AG20443 (cell line): ENCODE data around the gene CAB39.
A peak's percentile ranks its signal among the peaks of the same experiment; 100 is the strongest.

Source experiments
- DNase-seq: peaks from one replicate; pipeline ENCODE4 v3.0.0; 2012; ENCODE audit warnings: low spot score, mixed read lengths

CAB39 gene

DNA sequence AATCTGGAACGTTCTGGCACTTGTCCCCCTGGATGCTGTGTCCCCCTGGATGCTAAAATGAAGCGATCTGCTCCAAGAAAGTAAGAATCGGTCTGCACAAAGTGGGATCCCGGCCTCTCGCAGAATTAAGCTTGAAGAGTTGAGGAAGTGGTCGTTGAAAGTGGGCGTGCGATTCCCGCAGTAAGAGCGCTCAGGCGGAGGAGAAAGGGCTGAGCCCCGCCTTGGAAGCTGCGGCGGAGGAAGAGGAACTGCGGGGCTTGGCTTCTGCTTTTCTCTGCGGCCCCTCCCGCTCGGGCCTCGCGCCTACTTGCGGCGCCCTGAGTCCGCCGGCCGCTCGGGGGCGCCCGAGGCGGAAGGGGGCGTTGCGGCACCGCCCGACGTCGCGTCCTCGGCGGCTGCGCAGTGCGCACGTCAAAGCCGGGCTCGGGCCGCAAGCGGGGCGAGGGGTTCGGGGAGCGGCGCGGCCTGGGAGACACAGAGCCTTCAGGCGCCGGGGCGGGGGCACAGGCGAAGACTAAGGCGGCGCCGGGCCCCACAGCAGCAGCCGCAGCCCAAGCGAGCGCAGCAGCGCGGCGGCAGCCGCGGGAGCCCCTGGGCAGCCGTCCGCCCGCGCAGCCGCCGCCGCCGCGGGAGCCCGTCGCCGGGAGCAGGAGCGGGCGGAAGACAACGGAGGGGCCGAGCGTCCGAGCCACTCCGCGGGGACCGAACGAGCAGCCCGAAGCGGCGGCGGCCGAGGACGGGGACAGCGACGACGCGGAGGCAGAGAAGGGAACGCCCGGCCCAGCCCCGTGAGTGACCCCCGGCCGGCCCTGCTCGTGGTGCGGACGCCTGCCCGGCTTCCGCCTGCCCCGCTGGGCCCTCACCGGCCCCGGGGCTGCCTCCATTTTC lies at the start of gene CAB39:
TSS of gene CAB39 (plus strand) at position 400 of the 888 bp plus-strand sequence. CDS start 47,160 bp downstream, outside the sequence.
- DNase-seq = peak; percentile 97

DNA sequence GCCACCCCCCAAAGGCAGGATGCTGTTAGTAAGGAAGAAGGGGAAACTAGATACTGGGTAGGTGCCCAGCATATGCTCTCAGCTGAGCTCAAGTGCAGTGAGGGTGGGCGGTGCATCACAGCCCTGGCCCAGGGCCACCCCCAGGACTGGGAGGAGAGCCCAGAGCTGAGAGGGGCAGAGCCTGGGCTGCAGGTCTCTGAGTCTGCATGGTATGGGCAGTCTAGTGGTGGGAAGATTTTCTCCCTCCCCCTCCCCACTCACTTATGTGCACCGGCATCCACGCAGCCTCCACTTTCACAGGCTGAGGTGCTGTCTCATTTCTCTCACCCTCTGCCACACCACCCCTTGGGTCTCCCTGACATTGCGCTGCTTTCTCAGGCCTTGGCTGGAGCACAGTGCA lies 48.5 kb upstream of the CAB39 start:
- peak; percentile 56 for DNase-seq

DNA sequence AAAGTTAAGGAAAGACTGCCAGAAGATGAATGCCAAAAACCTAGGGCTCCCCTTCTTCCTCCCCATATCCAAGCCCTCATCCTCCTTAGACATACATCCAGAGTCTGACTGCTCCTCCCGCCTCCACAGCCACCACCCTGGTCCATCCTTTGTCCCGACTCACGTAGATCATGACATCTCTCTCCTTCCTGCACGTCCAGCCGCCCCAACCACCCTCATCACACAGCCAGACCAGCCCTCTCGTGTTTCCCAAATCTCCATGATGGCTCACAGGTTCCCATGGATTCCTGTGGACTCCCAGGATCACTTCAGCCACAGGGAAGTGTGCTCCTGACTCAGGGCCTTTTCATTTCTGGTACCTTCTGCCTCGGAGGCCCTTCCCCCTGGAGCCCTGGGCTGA lies 47.8 kb upstream of the CAB39 start:
- no peak for DNase-seq

DNA sequence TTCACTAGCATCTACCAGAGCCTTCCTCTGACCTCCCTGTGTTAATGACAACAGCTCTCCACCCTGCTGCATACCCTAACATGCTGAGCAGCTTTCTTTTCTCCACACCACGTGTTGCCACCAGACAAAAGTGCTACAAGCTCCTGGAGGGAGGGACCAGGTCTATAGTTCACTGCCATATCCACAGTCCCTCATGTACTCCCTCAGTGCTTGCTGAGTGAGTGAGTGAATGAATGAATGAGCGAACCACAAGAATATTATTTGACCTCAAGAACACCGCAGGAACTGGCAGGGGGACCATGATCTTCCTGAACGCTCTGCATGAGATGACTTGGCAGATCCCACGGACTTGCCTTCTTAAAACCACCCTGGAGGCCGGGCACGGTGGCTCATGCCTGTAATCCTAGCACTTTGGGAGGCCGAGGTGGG lies 47.4 kb upstream of the CAB39 start:
- DNase-seq = no peak

DNA sequence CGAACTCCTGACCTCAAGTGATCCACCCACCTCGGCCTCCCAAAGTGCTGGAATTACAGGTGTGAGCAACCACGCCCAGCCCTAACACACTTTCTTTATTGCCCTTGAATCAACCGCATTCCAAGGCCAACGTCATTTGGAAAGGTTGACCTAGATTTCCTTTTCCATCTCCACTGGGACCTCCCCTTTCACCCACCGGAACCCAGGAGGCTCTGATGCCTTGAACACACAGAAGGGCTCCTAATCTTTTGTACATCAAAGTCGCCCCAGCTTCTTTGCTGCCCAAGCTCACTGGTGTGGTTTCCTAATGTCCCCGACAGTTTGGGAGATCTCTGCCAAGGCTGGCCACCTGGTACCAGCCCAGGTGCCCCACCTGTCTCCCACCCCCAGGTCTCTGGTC lies 46.2 kb upstream of the CAB39 start:
- DNase-seq = no peak

DNA sequence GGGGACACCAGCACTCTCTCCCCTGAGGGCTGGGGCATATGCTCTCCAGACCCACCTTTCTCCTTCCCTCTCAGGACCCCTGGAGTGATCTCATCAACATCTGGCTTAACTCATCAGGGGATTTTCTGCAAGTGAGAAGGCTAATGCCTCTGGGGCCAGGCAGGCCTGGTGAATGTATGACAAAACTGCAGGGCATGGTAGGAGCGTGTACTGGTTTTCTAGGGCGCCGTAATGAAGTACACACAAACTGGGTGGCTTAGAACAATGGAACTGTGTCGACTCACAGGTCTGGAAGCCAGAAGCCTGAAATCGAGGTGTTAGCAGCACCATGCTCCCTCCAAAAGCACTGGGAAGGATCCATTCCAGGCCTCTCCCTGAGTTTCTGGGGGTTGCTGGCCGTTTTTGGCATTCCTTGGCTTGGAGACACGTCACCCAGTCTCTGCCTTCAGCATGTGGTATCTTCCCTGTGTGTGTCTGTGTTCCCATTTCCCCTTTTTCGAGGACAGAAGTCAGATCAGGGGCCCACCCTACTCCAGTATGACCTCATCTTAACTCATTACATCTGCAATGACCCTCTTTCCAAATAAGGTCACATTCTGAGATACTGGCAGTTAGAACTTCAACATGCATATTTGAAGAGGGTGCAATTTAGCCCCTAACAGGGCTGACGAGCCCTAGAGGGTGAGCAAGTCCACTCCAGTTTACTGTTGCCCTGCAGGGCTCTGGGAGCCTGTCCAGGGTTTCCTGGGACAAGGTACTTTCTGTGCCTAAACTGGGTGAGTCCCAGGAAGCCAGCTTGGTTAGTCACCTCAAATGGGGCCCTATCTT lies 45.5 kb upstream of the CAB39 start:
- DNase-seq = peak; percentile 46

DNA sequence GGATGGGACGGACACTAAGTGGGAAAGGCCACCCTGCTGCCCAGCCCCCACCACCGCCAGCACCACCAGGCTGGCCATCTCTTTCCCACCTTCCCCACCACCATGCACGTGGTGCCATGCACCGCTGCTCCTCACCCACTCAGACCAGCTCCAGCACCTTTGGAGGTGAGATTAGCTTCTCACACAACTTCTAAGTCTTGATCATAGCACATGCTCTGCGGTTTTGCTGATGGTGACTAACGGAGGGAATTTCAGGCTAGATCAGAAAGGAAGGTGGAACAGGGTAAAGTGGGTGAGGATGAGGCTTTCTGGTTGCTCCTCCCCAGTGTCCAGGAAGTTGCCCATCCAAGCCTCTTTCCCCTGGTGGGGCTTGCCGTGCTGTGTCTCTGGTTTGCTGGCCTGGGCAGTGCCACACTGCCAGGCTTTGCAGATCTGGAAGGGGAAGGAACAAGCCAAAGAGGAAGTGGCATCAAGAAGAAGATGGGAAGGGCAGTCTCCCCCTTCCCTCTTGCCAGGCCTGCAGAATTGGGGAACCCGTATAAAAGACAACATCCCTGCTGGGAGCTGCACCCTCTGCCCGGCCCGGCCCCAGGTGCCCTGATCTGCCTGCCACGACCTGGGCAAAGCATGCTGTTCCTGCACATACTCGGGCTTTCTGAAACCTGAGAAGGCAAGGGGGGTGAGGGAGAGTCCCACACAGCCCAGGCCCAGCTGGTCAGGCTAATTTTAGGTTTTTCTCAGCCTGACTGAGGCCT lies 44.3 kb upstream of the CAB39 start:
- DNase-seq = no peak

DNA sequence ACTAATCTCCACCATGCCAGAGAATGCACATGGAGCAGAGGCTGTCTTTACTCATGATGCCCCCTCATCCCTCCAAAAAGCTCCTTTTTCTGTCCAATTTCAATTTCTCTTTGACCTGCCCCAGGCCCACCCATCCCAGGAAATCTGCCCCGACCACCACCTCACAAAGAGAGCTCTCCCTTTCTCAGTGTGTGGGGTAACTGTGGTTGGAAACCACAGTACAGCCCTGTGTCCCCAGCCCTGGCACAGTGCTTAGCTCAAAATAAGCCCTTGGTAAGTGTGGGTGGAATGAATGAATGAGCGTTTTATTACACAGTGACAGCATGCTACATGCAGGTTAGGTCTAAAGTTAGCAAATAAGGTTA lies 43.7 kb upstream of the CAB39 start:
- DNase-seq = no peak

DNA sequence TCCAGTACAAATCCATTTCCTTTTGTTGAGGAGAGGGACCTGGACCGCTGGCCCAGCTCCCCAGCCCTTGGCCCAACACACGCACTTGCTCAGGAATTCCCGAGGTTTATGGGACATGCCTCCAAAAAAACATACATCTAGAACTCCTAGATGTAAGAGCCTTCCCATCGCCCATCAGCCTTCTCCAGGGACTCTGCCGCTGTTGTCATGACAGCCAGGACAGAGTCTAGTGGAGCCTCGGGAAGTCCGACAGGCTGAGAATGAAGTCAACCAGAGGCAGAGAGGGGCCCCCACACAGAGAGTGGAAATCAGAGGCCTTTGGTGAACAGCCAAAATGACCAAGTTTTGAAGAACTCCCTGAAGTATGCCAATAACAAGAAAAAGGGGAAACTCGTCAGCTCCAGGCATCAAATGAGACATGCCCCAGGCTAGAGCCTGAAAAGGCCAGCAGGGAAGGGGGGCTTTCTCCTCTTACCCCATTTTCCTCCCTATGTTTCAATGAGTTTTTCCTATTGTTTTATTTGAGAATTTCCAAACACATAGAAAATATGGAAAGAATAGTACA lies 43.2 kb upstream of the CAB39 start:
- DNase-seq = no peak

DNA sequence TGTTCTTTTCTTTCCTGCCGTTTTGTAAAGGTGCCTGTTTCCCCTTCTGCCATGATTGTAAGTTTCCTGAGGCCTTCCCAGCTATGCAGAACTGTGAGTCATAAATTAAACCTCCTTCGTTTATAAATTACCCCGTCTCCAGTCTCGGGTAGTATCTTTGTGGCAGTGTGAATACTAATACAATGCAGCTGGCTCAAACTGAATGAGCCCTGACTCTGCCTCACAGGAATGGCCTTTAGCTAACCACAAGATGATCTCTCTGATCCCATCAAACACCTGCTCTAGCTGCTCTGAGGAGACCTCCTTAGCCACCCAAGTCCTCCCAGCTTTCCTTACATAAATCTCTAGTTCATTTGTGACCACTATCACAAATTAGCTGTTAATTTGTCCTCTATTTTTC lies 41.5 kb upstream of the CAB39 start:
- no peak for DNase-seq

DNA sequence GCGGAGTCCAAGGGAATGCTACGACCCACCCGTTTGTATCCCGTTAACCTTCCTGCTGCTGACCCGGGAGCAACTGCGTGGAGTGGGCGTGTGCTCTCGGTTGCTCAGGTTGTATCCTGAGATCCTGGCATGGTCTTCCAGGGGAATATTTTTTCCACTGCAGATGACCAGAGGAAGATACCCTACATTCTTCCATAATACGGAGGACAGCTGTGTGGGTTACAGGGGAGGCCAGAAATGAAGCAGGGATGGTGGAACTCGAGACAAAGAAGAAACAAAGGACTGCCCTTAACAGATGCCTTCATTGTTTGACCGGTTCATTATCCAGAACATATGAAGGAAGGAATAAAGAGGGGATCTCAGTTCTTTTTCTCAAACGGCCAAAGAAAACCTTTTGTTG lies 39.8 kb upstream of the CAB39 start:
- DNase-seq = no peak

DNA sequence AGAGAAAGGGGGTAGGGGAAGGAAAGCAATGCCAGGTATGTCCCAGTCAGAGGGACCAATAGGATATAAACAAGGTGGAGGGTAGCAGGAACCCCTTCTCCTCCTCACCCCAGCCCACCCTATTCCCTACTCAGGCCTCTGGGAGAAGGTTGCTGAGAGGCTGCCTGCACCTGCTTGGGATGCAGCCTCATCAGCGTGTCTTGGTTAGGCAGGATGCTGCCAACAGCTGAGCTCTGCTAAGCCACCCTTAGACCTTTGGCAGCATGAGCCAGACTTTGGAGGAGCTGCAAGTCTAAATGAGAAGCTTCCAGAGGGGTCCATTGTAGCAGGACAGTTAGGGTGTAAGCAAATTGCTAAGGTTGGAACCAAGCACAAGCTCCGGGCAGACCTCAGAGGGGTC lies 38.2 kb upstream of the CAB39 start:
- no peak for DNase-seq

DNA sequence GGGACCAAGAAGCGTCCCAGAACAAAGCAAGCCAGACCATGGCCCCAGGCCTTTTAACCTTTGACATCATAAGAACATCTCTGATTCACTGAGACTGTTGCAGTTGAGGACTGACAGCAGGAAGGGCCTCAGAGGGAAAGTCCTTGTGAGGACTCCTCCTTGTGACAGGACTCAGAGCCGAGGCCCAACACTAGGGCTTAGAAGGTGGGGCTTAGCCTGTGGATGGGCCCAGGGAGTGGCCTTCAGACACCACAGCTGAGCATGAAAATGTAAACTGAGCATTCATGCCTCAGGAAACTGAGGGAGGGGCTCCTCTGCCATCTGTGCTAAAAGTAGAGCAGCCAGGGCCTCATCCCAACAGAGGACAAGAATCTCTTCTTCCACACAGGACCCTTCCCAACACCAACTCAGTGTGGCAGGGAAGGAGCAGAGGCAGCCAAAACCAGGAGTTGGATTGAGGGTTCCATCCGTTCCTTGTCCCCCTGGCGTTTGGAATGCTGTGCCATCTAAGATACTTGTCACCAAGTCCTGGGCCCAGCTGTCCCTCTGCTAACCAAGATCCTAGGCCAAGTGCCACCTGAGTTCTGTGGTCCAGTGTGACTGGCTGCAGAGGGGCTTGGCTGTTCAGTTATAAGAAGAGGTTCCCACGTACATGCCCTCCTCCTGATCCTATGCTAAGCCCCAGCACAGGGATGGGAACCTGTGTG lies 37.5 kb upstream of the CAB39 start:
- DNase-seq = no peak

DNA sequence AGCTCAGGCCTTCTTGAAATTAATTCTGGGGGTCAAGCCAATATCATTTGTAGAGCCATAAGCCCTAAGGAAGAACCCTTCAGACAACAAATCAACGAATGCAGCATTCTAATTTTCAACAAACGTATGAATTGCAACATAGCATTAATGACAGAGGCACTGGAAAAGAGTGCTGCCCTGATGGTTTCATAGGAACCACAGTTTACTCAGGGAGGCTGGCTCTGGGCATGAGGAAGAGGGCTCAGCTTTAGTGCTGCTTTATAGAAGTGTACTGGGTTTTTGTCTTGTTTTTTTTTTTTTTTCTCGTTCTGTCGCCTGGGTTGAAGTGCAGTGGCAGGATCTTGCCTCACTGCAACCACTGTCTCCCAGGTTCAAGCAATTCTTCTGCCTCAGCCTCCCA lies 36.1 kb upstream of the CAB39 start:
- no peak for DNase-seq

DNA sequence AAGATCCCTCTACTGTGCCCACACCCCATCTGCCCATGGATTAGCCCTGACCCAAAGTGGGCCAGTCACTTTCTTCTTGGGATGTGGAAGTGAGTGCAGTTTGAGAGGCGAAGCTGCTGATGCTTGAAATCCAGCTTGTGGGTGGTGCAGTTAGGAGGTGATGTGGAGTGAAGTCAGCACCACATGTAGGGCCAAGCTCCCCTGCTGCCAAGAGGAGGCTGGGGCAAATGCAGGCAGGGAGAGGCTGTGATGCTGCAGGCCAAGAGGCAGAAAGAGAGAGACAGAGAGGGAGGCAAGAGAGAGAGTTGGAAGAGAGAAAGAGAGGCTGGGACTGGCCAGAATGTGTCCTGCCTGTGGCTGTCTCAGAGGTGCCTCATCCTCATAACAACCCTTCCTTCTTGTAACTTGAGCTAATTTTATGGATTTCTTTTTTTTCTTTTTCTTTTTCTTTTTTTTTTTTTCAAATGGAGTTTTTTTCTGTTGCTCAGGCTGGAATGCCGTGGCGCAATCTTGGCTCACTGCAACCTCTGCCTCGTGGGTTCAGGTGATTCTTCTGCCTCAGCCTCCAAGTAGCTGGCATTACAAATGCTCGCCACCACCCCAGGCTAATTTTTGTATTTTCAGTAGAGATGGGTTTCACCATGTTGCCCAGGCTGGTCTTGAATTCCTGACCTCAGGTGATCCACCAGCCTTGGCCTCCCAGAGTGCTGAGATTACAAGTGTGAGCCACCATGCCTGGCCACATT lies 35.3 kb upstream of the CAB39 start:
- peak; percentile 52 for DNase-seq

DNA sequence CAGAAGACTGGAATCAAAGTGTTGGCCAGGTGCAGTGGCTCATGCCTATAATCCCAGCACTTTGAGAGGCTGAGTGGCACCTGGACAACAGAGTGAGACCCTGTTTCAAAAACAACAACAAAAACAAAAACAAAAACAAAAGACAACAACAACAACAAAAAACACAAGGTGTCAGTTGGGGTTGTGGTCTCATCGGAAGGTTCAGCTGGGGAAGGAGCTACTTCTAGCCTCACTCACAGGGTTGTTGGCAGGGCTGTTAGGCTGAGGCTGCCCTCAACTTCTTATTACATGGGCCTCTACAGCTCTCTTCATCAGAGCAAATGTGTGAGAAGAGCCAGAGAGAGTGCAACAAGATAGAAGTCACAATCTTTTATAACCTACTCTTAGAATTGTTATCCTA lies 34.6 kb upstream of the CAB39 start:
- no peak for DNase-seq

DNA sequence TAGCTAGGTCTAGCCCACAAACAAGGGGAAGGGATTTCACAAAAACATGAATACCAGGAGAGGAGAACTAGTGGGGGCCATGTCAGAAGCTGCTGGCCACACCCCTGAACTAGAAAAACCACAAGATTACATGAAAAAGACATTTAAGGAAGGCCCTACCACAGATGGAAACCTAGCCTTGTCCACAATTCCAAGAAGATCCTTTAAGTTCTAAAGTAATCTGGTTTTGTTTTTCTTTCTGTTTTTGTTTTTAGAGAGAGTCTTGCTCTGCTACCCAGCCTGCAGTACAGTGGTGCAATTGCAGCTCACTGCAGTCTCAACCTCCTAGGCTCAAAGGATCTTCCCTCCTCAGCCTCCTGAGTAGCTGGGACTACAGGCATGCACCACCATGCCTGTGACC lies 34.2 kb upstream of the CAB39 start:
- no peak for DNase-seq

DNA sequence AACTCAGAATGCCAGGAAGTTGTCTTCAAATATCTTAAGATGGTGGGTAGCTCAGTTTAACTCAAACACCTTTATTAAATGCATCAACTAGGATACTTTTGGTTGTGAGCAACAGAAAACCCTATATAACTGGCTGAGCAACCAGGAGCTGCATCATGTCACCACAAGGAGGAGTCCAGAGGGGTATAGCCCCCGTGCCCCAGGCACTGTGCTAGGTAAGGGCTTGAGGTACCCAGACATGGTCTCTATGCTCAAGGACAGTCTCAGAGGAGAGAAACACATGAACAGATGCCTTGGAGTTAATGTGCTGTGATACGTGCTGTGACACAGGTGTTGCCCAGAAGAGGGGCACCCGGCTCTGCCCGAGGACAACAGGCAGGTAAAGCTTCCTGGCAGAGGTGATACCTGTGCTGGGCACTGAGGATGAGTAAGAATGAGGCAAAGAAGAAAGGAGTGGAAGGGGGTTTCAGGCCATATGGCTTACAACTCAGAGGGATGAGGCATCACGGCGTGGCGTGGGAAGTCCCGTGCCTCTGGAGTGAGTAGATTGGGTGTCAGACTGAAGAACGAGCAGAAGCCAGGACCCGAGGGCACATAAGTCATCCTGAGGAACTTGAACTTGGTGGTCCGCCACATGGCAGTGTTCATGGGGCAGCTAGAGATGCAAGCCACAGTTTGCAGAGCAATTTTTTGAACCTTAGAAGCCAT lies 32.0 kb upstream of the CAB39 start:
- peak; percentile 32 for DNase-seq

DNA sequence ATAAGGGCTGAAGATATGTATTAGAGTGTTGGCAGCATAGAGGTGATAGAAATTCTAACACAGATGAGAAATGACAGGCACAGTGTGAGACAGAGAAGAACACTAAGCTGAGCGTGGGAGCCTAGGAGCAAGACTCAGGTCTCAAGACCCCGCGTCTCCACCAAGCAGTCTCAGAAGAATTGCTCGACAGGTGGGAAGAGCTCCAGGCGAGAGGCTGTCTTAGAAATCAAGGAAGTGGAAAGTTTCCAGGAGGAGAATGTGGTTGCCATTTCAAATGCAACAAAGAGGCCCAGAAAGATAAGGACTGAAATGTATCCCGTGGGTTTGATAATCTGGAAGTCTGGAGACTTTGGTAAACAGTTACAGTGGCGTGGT lies 31.5 kb upstream of the CAB39 start:
- DNase-seq = no peak

DNA sequence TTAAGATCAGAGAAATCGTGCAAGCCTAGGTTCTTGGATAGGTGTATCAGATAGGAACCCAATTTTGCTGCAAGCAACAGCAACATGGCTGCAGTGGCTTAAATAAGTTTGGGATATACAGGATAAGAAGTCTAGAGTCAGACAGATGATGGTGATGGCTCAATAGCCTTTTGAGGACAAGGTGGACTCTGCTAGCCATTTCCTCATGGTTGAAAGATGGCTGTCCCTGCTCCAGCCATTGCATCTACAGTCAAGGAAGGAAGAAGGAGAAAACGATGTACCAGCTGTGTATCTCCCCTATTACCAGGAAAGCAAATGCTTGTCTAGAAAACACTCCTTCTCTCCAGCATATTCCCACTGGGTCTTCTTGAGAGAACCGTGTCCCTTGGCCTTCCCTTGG lies 30.1 kb upstream of the CAB39 start:
- no peak for DNase-seq
